Glutamatergic neuron (in vitro differentiated cells): ENCODE data around the gene TNRC18. TPM values are rescaled to one million over a fixed set of nuclear protein-coding genes. Genes with fewer than 3 reads are reported as not detected.
"Not testable (repeated sequence)": the region's sequence is repeated elsewhere in the genome, so short reads cannot be mapped to it uniquely, and the experiment has no call there.

Source experiments
- DNase-seq: peaks from one replicate; pipeline ENCODE4 v3.0.0; 2022
- H3K27ac Mint-ChIP-seq: one replicate; pipeline ENCODE4 v1.8.0; 2020; ENCODE audit warnings: mild to moderate bottlenecking, mixed read lengths, inconsistent platforms; ENCODE audit not compliant: unreplicated experiment
- H3K27me3 Mint-ChIP-seq: one replicate; pipeline ENCODE4 v1.8.0; 2020; ENCODE audit warnings: mild to moderate bottlenecking, moderate library complexity, mixed read lengths, inconsistent platforms; ENCODE audit not compliant: unreplicated experiment
- H3K36me3 Mint-ChIP-seq: one replicate; pipeline ENCODE4 v1.8.0; 2020; ENCODE audit warnings: mild to moderate bottlenecking, mixed read lengths, inconsistent platforms; ENCODE audit not compliant: unreplicated experiment
- H3K4me1 Mint-ChIP-seq: one replicate; pipeline ENCODE4 v1.8.0; 2020; ENCODE audit warnings: mild to moderate bottlenecking, low read depth, mixed read lengths, inconsistent platforms; ENCODE audit not compliant: unreplicated experiment
- H3K4me3 Mint-ChIP-seq: one replicate; pipeline ENCODE4 v1.8.0; 2020; ENCODE audit warnings: mild to moderate bottlenecking, mixed read lengths, inconsistent platforms; ENCODE audit not compliant: unreplicated experiment
- H3K9me3 Mint-ChIP-seq: one replicate; pipeline ENCODE4 v1.8.0; 2020; ENCODE audit warnings: mild to moderate bottlenecking, moderate library complexity, mixed read lengths, inconsistent platforms; ENCODE audit not compliant: unreplicated experiment
- CTCF ChIP-seq: fragments of 200-600 bp; sonication (generic); IDR thresholded peaks from one replicate; pipeline ENCODE4 v1.5.0; 2021; ENCODE audit not compliant: partially characterized antibody, unreplicated experiment
- total RNA-seq: library from RNA; stranded (reverse); fragmentation: NEBNext Ultra II Directional; extraction: Animal tissue kit (Norgen Biotek cat#: 25700); gene quantifications from one replicate; pipeline ENCODE4 v1.2.1, GENCODE V29; 2021; ENCODE audit not compliant: unreplicated experiment

The TNRC18 gene
- total RNA-seq, 1 donor from 2014 or later = 54.6 TPM

- no peak for TF ChIP-seq CTCF
- Mint-ChIP-seq H3K36me3 (peaks cover 19% of the 10 kb centered on the region), H3K27ac (no peak overlapping the region), H3K4me3 (no peak overlapping the region), H3K9me3 (peaks cover 13% of the 10 kb centered on the region), H3K27me3 (peaks cover 3% of the 10 kb centered on the region), H3K4me1 (no peaks in the 10 kb centered on the region)
- DNase-seq = no peak
These were observed 107.9 kb downstream of the TNRC18 start for GRCh38 chr7:5315761-5316160.

- no peak for TF ChIP-seq CTCF
These were observed 108.8 kb downstream of the TNRC18 start for GRCh38 chr7:5314864-5315263.

GRCh38 chr7:5313076-5313885 lies 110.4 kb downstream of the TNRC18 start:
- peaks cover 10% of the 10 kb centered on the region for H3K36me3 Mint-ChIP-seq
- DNase-seq, H3K4me1 Mint-ChIP-seq: not testable (repeated sequence)

More at GRCh38 chr7:5314864-5315263, 108.8 kb downstream of the TNRC18 start:
- Mint-ChIP-seq H3K4me1 (no peaks in the 10 kb centered on the region), H3K27me3 (peaks cover 3% of the 10 kb centered on the region), H3K4me3 (no peak overlapping the region), H3K27ac (no peak overlapping the region), H3K9me3 (peaks cover 13% of the 10 kb centered on the region), H3K36me3 (peaks cover 17% of the 10 kb centered on the region)
- no peak for DNase-seq

GRCh38 chr7:5312276-5313070 lies 111.2 kb downstream of the TNRC18 start:
- H3K9me3 Mint-ChIP-seq, H3K4me1 Mint-ChIP-seq, H3K36me3 Mint-ChIP-seq, DNase-seq, H3K27me3 Mint-ChIP-seq, H3K4me3 Mint-ChIP-seq, H3K27ac Mint-ChIP-seq: not testable (repeated sequence)

More at GRCh38 chr7:5313076-5313885, 110.4 kb downstream of the TNRC18 start:
- H3K27ac Mint-ChIP-seq, H3K4me3 Mint-ChIP-seq, H3K9me3 Mint-ChIP-seq, H3K27me3 Mint-ChIP-seq: not testable (repeated sequence)

GRCh38 chr7:5310822-5311405 lies 112.7 kb downstream of the TNRC18 start:
- DNase-seq = no peak
- H3K4me1 Mint-ChIP-seq = no peaks in the 10 kb centered on the region
- H3K27me3 Mint-ChIP-seq = no peaks in the 10 kb centered on the region
- H3K9me3 Mint-ChIP-seq = peaks cover 4% of the 10 kb centered on the region
- H3K36me3 Mint-ChIP-seq = peaks cover 9% of the 10 kb centered on the region
- no peak overlapping the region for H3K4me3 Mint-ChIP-seq
- no peak overlapping the region for H3K27ac Mint-ChIP-seq
- no peak for TF ChIP-seq CTCF
